ENCODE results near the gene ALPG.
"Not testable (repeated sequence)": the region's sequence is repeated elsewhere in the genome, so short reads cannot be mapped to it uniquely, and the experiment has no call there.

ALPG gene

GRCh38 chr2:232422051-232422450 is 15.4 kb downstream of the ALPG start:
- no peak overlapping the region for H3K4me3 ChIP-seq
- DNase-seq (ENCODE audit: low spot score), result no peak
- no peak overlapping the region for H3K27ac ChIP-seq
- TF ChIP-seq CTCF (IDR thresholded peaks at IDR 0.05), result no peak

- not testable (repeated sequence) for H3K27ac ChIP-seq; DNase-seq (ENCODE audit: low spot score); H3K4me3 ChIP-seq
These were observed 16.4 kb downstream of the ALPG start for GRCh38 chr2:232422996-232423395.

GRCh38 chr2:232423407-232423806 is 16.8 kb downstream of the ALPG start:
- H3K4me3 ChIP-seq; DNase-seq (ENCODE audit: low spot score); H3K27ac ChIP-seq: not testable (repeated sequence)

- DNase-seq (ENCODE audit: low spot score), result no peak
- H3K27ac ChIP-seq, result no peak overlapping the region
- TF ChIP-seq CTCF (IDR thresholded peaks at IDR 0.05), result no peak
These were observed 25.3 kb downstream of the ALPG start for GRCh38 chr2:232431705-232432590.

GRCh38 chr2:232432598-232433184 is 26.0 kb downstream of the ALPG start:
- Histone ChIP-seq H3K27ac (no peak overlapping the region), H3K4me3 (no peak overlapping the region)
- no peak for DNase-seq (ENCODE audit: low spot score)
- TF ChIP-seq CTCF (IDR thresholded peaks at IDR 0.05), result no peak

More at GRCh38 chr2:232431705-232432590, 25.3 kb downstream of the ALPG start:
- H3K4me3 ChIP-seq, result no peak overlapping the region

GRCh38 chr2:232433622-232434021 is 27.0 kb downstream of the ALPG start:
- H3K4me3 ChIP-seq; H3K27ac ChIP-seq; DNase-seq (ENCODE audit: low spot score): not testable (repeated sequence)

- TF ChIP-seq CTCF (IDR thresholded peaks at IDR 0.05), result no peak
- no peak overlapping the region for H3K4me3 ChIP-seq
- H3K27ac ChIP-seq, result no peak overlapping the region
- no peak for DNase-seq (ENCODE audit: low spot score)
These were observed 27.4 kb downstream of the ALPG start for GRCh38 chr2:232434091-232434490.

GRCh38 chr2:232434563-232435374 is 28.1 kb downstream of the ALPG start:
- DNase-seq (ENCODE audit: low spot score), result peak; percentile 67
- no peak for TF ChIP-seq CTCF (IDR thresholded peaks at IDR 0.05)
- Histone ChIP-seq H3K4me3 (no peak overlapping the region), H3K27ac (no peak overlapping the region)
